ENCODE data around the gene THADA. TPM values are rescaled to one million over a fixed set of nuclear protein-coding genes. Genes with fewer than 3 reads are reported as not detected.

The THADA gene
- total RNA-seq, 1 experiment from 2014 or later, result 27.5 TPM

DNA sequence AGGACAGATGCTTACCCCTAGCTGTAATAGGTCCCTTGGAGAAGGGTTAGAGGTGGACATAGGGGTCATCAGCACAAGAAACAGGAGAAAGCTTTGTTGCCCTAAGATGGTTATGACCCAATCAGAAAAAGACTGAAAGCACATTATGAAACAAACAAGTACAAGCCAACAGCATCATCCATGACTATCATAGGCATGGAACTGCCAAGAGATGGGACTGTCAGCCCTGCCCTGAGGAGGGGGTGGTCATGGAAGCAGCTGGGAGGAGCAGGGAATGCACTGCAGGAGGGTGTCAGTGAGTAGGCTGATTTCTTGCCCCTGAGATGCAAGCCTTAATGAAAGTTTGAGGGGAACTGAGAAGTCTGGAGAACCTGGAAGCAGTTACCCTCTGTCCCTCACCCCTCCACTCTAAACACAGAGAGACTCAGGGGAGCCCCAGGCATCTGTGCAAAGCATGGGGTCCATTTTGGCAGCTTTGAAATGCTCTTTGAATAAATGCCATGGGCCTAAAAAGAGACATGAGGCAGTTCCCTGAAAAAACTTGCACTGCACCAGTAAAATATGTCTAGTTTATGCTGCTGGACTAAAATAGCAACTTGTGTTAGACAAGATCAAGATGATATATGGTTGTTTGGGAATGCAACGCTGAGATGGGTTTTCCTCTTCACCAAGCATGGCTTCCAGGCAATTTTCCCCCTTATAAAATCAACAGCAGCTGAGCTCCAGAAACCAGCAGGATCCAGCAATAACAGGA lies 246.8 kb downstream of the THADA start:
- ATAC-seq (no peak), DNase-seq (ENCODE audit: low spot score) (no peak)
- ChIA-PET POLR2A (no interaction called here), CTCF (no interaction called here)
- Mint-ChIP-seq H3K27me3 (ENCODE audit: low read depth) (no peaks in the 10 kb centered on the region), H3K9me3 (no peaks in the 10 kb centered on the region), H3K36me3 (no peaks in the 10 kb centered on the region), H3K27ac (no peak overlapping the region), H3K4me1 (peaks cover 45% of the 10 kb centered on the region), H3K4me3 (no peak overlapping the region)
- TF ChIP-seq, protein P1, sequence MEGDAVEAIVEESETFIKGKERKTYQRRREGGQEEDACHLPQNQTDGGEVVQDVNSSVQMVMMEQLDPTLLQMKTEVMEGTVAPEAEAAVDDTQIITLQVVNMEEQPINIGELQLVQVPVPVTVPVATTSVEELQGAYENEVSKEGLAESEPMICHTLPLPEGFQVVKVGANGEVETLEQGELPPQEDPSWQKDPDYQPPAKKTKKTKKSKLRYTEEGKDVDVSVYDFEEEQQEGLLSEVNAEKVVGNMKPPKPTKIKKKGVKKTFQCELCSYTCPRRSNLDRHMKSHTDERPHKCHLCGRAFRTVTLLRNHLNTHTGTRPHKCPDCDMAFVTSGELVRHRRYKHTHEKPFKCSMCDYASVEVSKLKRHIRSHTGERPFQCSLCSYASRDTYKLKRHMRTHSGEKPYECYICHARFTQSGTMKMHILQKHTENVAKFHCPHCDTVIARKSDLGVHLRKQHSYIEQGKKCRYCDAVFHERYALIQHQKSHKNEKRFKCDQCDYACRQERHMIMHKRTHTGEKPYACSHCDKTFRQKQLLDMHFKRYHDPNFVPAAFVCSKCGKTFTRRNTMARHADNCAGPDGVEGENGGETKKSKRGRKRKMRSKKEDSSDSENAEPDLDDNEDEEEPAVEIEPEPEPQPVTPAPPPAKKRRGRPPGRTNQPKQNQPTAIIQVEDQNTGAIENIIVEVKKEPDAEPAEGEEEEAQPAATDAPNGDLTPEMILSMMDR (IDR thresholded peaks at IDR 0.05), result no peak
- TF ChIP-seq TP53 (CRISPR knock-in tag; IDR thresholded peaks at IDR 0.05), result no peak
- no peak for TF ChIP-seq TEAD4 (CRISPR knock-in tag; IDR thresholded peaks at IDR 0.05)
- no peak for TF ChIP-seq ZNF219 (CRISPR knock-in tag; IDR thresholded peaks at IDR 0.05; ENCODE audit: borderline replicate concordance)
- no peak for TF ChIP-seq RELA (CRISPR knock-in tag; IDR thresholded peaks at IDR 0.05; ENCODE audit: borderline replicate concordance)
- TF ChIP-seq, protein P2, sequence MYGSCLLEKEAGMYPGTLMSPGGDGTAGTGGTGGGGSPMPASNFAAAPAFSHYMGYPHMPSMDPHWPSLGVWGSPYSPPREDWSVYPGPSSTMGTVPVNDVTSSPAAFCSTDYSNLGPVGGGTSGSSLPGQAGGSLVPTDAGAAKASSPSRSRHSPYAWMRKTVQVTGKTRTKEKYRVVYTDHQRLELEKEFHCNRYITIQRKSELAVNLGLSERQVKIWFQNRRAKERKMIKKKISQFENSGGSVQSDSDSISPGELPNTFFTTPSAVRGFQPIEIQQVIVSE (CRISPR knock-in tag; IDR thresholded peaks at IDR 0.05; ENCODE audit: borderline replicate concordance), result no peak
- TF ChIP-seq, protein P3, sequence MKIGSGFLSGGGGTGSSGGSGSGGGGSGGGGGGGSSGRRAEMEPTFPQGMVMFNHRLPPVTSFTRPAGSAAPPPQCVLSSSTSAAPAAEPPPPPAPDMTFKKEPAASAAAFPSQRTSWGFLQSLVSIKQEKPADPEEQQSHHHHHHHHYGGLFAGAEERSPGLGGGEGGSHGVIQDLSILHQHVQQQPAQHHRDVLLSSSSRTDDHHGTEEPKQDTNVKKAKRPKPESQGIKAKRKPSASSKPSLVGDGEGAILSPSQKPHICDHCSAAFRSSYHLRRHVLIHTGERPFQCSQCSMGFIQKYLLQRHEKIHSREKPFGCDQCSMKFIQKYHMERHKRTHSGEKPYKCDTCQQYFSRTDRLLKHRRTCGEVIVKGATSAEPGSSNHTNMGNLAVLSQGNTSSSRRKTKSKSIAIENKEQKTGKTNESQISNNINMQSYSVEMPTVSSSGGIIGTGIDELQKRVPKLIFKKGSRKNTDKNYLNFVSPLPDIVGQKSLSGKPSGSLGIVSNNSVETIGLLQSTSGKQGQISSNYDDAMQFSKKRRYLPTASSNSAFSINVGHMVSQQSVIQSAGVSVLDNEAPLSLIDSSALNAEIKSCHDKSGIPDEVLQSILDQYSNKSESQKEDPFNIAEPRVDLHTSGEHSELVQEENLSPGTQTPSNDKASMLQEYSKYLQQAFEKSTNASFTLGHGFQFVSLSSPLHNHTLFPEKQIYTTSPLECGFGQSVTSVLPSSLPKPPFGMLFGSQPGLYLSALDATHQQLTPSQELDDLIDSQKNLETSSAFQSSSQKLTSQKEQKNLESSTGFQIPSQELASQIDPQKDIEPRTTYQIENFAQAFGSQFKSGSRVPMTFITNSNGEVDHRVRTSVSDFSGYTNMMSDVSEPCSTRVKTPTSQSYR (CRISPR knock-in tag; IDR thresholded peaks at IDR 0.05), result no peak
- TF ChIP-seq, protein P4, sequence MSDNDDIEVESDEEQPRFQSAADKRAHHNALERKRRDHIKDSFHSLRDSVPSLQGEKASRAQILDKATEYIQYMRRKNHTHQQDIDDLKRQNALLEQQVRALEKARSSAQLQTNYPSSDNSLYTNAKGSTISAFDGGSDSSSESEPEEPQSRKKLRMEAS (CRISPR knock-in tag; IDR thresholded peaks at IDR 0.05), result no peak
- TF ChIP-seq, protein P5, sequence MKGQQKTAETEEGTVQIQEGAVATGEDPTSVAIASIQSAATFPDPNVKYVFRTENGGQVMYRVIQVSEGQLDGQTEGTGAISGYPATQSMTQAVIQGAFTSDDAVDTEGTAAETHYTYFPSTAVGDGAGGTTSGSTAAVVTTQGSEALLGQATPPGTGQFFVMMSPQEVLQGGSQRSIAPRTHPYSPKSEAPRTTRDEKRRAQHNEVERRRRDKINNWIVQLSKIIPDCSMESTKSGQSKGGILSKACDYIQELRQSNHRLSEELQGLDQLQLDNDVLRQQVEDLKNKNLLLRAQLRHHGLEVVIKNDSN (CRISPR knock-in tag; IDR thresholded peaks at IDR 0.05), result no peak

DNA sequence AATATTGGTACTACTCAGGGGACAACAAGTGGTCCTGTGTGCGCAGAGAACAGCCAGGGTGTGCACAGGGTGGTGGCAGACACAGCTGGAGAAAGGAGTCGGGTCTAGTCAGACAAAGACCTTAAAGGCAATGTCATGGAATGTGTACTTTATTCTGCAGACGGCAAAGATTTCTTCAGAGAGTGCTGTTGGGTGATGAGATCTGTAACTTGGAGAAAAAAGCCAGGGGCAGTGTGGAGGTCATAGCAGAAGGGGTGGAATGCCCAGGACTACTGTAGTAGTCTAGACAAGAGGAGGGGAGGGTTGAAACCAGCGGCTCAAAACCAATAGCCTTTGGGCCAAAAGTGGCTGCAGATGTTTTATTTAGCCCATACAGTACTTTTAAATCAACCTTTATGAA lies 248.1 kb downstream of the THADA start:
- Mint-ChIP-seq H3K4me1 (peaks cover 45% of the 10 kb centered on the region), H3K9me3 (no peaks in the 10 kb centered on the region), H3K27me3 (ENCODE audit: low read depth) (no peaks in the 10 kb centered on the region), H3K27ac (no peak overlapping the region), H3K4me3 (no peak overlapping the region), H3K36me3 (no peaks in the 10 kb centered on the region)
- DNase-seq (ENCODE audit: low spot score) (no peak), ATAC-seq (no peak)
- POLR2A ChIA-PET, result no interaction called here
- CTCF ChIA-PET, result interaction anchor here (1.4 kb wide), 1 partner anchor 229 kb away, joined by 3 read pairs; no protein-coding TSS in a partner anchor
- TF ChIP-seq, protein P6, sequence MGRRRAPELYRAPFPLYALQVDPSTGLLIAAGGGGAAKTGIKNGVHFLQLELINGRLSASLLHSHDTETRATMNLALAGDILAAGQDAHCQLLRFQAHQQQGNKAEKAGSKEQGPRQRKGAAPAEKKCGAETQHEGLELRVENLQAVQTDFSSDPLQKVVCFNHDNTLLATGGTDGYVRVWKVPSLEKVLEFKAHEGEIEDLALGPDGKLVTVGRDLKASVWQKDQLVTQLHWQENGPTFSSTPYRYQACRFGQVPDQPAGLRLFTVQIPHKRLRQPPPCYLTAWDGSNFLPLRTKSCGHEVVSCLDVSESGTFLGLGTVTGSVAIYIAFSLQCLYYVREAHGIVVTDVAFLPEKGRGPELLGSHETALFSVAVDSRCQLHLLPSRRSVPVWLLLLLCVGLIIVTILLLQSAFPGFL (CRISPR knock-in tag; IDR thresholded peaks at IDR 0.05; ENCODE audit: borderline replicate concordance), result no peak
- no peak for TF ChIP-seq ESRRA (CRISPR knock-in tag; IDR thresholded peaks at IDR 0.05; ENCODE audit: borderline replicate concordance)
- no peak for TF ChIP-seq JAZF1 (CRISPR knock-in tag; IDR thresholded peaks at IDR 0.05)
- TF ChIP-seq, protein P5 (CRISPR knock-in tag; IDR thresholded peaks at IDR 0.05), result no peak
- TF ChIP-seq ZNF317 (CRISPR knock-in tag; IDR thresholded peaks at IDR 0.05; ENCODE audit: borderline replicate concordance, low read depth), result no peak
- TF ChIP-seq NR3C1 (CRISPR knock-in tag; conservative IDR thresholded peaks at IDR 0.05; ENCODE audit: low read depth), result no peak
